ENCODE data around the gene OTOP1.

The OTOP1 gene

GRCh38 chr4:4216648-4217047 is 10.1 kb downstream of the OTOP1 start:
- TF ChIP-seq MAX (IDR thresholded peaks at IDR 0.05) (no peak), NFIC (IDR thresholded peaks at IDR 0.05) (no peak), USF1 (IDR thresholded peaks at IDR 0.05) (no peak), TCF12 (IDR thresholded peaks at IDR 0.05; ENCODE audit: low read depth) (no peak), YY1 (IDR thresholded peaks at IDR 0.05; ENCODE audit: low read depth) (no peak), CREB1 (IDR thresholded peaks at IDR 0.05; ENCODE audit: low read depth) (no peak)

- TF ChIP-seq CREB1 (IDR thresholded peaks at IDR 0.05; ENCODE audit: low read depth) (no peak), EGR1 (IDR thresholded peaks at IDR 0.05) (no peak), TAF1 (IDR thresholded peaks at IDR 0.05; ENCODE audit: low read depth) (no peak), NFIC (IDR thresholded peaks at IDR 0.05) (no peak), ZBTB7A (IDR thresholded peaks at IDR 0.05; ENCODE audit: low read depth) (no peak)
Measured at GRCh38 chr4:4206204-4206603, 20.5 kb downstream of the OTOP1 start.

- no peak for TF ChIP-seq EGR1 (IDR thresholded peaks at IDR 0.05)
Measured at GRCh38 chr4:4204401-4204745, 22.4 kb downstream of the OTOP1 start.

- TF ChIP-seq TAF1 (IDR thresholded peaks at IDR 0.05; ENCODE audit: low read depth), result no peak
- TF ChIP-seq TEAD4 (IDR thresholded peaks at IDR 0.05), result no peak
- no peak for TF ChIP-seq USF1 (IDR thresholded peaks at IDR 0.05)
Measured at GRCh38 chr4:4203688-4204400, 22.9 kb downstream of the OTOP1 start.

GRCh38 chr4:4202510-4202909 is 24.2 kb downstream of the OTOP1 start:
- TF ChIP-seq YY1 (IDR thresholded peaks at IDR 0.05; ENCODE audit: low read depth) (no peak), TCF12 (IDR thresholded peaks at IDR 0.05; ENCODE audit: low read depth) (no peak), USF1 (IDR thresholded peaks at IDR 0.05) (no peak), CEBPB (IDR thresholded peaks at IDR 0.05) (no peak), ZBTB7A (IDR thresholded peaks at IDR 0.05; ENCODE audit: low read depth) (no peak), TAF1 (IDR thresholded peaks at IDR 0.05; ENCODE audit: low read depth) (no peak), REST (IDR thresholded peaks at IDR 0.05; ENCODE audit: low read depth) (no peak), EP300 (IDR thresholded peaks at IDR 0.05; ENCODE audit: borderline replicate concordance) (no peak), FOXM1 (IDR thresholded peaks at IDR 0.05; ENCODE audit: borderline replicate concordance, low read depth) (no peak), NFIC (IDR thresholded peaks at IDR 0.05) (no peak), EGR1 (IDR thresholded peaks at IDR 0.05) (no peak), CREB1 (IDR thresholded peaks at IDR 0.05; ENCODE audit: low read depth) (no peak), RAD21 (IDR thresholded peaks at IDR 0.05; ENCODE audit: low read depth) (no peak), TEAD4 (IDR thresholded peaks at IDR 0.05) (no peak), MAX (IDR thresholded peaks at IDR 0.05) (no peak)

- TF ChIP-seq ZBTB7A (IDR thresholded peaks at IDR 0.05; ENCODE audit: low read depth), result no peak
- TF ChIP-seq TEAD4 (IDR thresholded peaks at IDR 0.05), result no peak
- TF ChIP-seq TCF12 (IDR thresholded peaks at IDR 0.05; ENCODE audit: low read depth), result no peak
- no peak for TF ChIP-seq USF1 (IDR thresholded peaks at IDR 0.05)
- no peak for TF ChIP-seq RAD21 (IDR thresholded peaks at IDR 0.05; ENCODE audit: low read depth)
- TF ChIP-seq TAF1 (IDR thresholded peaks at IDR 0.05; ENCODE audit: low read depth), result no peak
- TF ChIP-seq YY1 (IDR thresholded peaks at IDR 0.05; ENCODE audit: low read depth), result no peak
- no peak for TF ChIP-seq FOXM1 (IDR thresholded peaks at IDR 0.05; ENCODE audit: borderline replicate concordance, low read depth)
- no peak for TF ChIP-seq MAX (IDR thresholded peaks at IDR 0.05)
- no peak for TF ChIP-seq CREB1 (IDR thresholded peaks at IDR 0.05; ENCODE audit: low read depth)
- no peak for TF ChIP-seq EP300 (IDR thresholded peaks at IDR 0.05; ENCODE audit: borderline replicate concordance)
- no peak for TF ChIP-seq CEBPB (IDR thresholded peaks at IDR 0.05)
- TF ChIP-seq EGR1 (IDR thresholded peaks at IDR 0.05), result no peak
- no peak for TF ChIP-seq REST (IDR thresholded peaks at IDR 0.05; ENCODE audit: low read depth)
- TF ChIP-seq NFIC (IDR thresholded peaks at IDR 0.05), result no peak
Measured at GRCh38 chr4:4200624-4201023, 26.1 kb downstream of the OTOP1 start.

Measured in Ishikawa (cell line).